Measurements from ENCODE around the gene ALPG.
"Not testable (repeated sequence)": the region's sequence is repeated elsewhere in the genome, so short reads cannot be mapped to it uniquely, and the experiment has no call there.

ALPG gene

GRCh38 chr2:232434563-232435374 is 28.1 kb downstream of the ALPG start:
- no peak for ATAC-seq
- H3K27me3 Mint-ChIP-seq = peaks cover 2% of the 10 kb centered on the region
- no peak overlapping the region for H3K27ac Mint-ChIP-seq
- DNase-seq = no peak
- no peaks in the 10 kb centered on the region for H3K36me3 Mint-ChIP-seq (ENCODE audit: low read depth)
- no peaks in the 10 kb centered on the region for H3K9me3 Mint-ChIP-seq
- no peak overlapping the region for H3K4me3 Mint-ChIP-seq
- no peaks in the 10 kb centered on the region for H3K4me1 Mint-ChIP-seq

GRCh38 chr2:232435375-232435648 is 28.7 kb downstream of the ALPG start:
- no peaks in the 10 kb centered on the region for H3K4me1 Mint-ChIP-seq
- no peak overlapping the region for H3K27ac Mint-ChIP-seq
- no peaks in the 10 kb centered on the region for H3K36me3 Mint-ChIP-seq (ENCODE audit: low read depth)
- H3K9me3 Mint-ChIP-seq = no peaks in the 10 kb centered on the region
- H3K4me3 Mint-ChIP-seq = no peak overlapping the region
- no peak for DNase-seq
- ATAC-seq = no peak
- H3K27me3 Mint-ChIP-seq = no peaks in the 10 kb centered on the region

- no peak overlapping the region for H3K4me3 Mint-ChIP-seq
- ATAC-seq = no peak
- H3K27me3 Mint-ChIP-seq = no peaks in the 10 kb centered on the region
- H3K27ac Mint-ChIP-seq = no peak overlapping the region
- no peak for DNase-seq
- no peaks in the 10 kb centered on the region for H3K9me3 Mint-ChIP-seq
- no peaks in the 10 kb centered on the region for H3K36me3 Mint-ChIP-seq (ENCODE audit: low read depth)
- H3K4me1 Mint-ChIP-seq = no peaks in the 10 kb centered on the region
Observed at GRCh38 chr2:232435805-232436204, 29.2 kb downstream of the ALPG start.

- no peaks in the 10 kb centered on the region for H3K36me3 Mint-ChIP-seq (ENCODE audit: low read depth)
- ATAC-seq = no peak
- H3K27ac Mint-ChIP-seq = no peak overlapping the region
- no peaks in the 10 kb centered on the region for H3K27me3 Mint-ChIP-seq
- DNase-seq = no peak
- H3K9me3 Mint-ChIP-seq = no peaks in the 10 kb centered on the region
- no peak overlapping the region for H3K4me3 Mint-ChIP-seq
- H3K4me1 Mint-ChIP-seq = no peaks in the 10 kb centered on the region
Observed at GRCh38 chr2:232436381-232437194, 29.9 kb downstream of the ALPG start.

- Mint-ChIP-seq H3K27ac (no peak overlapping the region), H3K36me3 (ENCODE audit: low read depth) (no peaks in the 10 kb centered on the region), H3K4me3 (no peak overlapping the region), H3K4me1 (no peaks in the 10 kb centered on the region), H3K9me3 (no peaks in the 10 kb centered on the region), H3K27me3 (no peaks in the 10 kb centered on the region)
- no peak for ATAC-seq
- DNase-seq = no peak
Observed at GRCh38 chr2:232437195-232437571, 30.5 kb downstream of the ALPG start.

GRCh38 chr2:232438091-232438490 is 31.4 kb downstream of the ALPG start:
- no peaks in the 10 kb centered on the region for H3K9me3 Mint-ChIP-seq
- no peaks in the 10 kb centered on the region for H3K36me3 Mint-ChIP-seq (ENCODE audit: low read depth)
- no peak for ATAC-seq
- H3K4me1 Mint-ChIP-seq = no peaks in the 10 kb centered on the region
- no peak overlapping the region for H3K27ac Mint-ChIP-seq
- no peaks in the 10 kb centered on the region for H3K27me3 Mint-ChIP-seq
- H3K4me3 Mint-ChIP-seq = no peak overlapping the region
- DNase-seq = no peak

- Mint-ChIP-seq H3K27me3 (no peaks in the 10 kb centered on the region), H3K36me3 (ENCODE audit: low read depth) (no peaks in the 10 kb centered on the region), H3K4me1 (no peaks in the 10 kb centered on the region), H3K9me3 (no peaks in the 10 kb centered on the region), H3K4me3 (no peak overlapping the region), H3K27ac (no peak overlapping the region)
- peak; percentile 30 for ATAC-seq
- peak; percentile 57 for DNase-seq
Observed at GRCh38 chr2:232438951-232439757, 32.5 kb downstream of the ALPG start.

- H3K4me1 Mint-ChIP-seq = no peaks in the 10 kb centered on the region
- no peak for ATAC-seq
- H3K4me3 Mint-ChIP-seq = no peak overlapping the region
Observed at GRCh38 chr2:232439758-232440135, 33.1 kb downstream of the ALPG start.

GRCh38 chr2:232440220-232441018 is 33.8 kb downstream of the ALPG start:
- not testable (repeated sequence) for H3K4me3 Mint-ChIP-seq; H3K27me3 Mint-ChIP-seq; H3K36me3 Mint-ChIP-seq (ENCODE audit: low read depth); H3K4me1 Mint-ChIP-seq; H3K9me3 Mint-ChIP-seq; H3K27ac Mint-ChIP-seq
- peak; percentile 91 for DNase-seq
- ATAC-seq = peak; percentile 80

More at GRCh38 chr2:232439758-232440135, 33.1 kb downstream of the ALPG start:
- no peaks in the 10 kb centered on the region for H3K9me3 Mint-ChIP-seq
- DNase-seq = no peak
- H3K36me3 Mint-ChIP-seq (ENCODE audit: low read depth) = no peaks in the 10 kb centered on the region
- H3K27ac Mint-ChIP-seq = no peak overlapping the region
- H3K27me3 Mint-ChIP-seq = no peaks in the 10 kb centered on the region

GRCh38 chr2:232441147-232441651 is 34.6 kb downstream of the ALPG start:
- H3K36me3 Mint-ChIP-seq (ENCODE audit: low read depth) = no peaks in the 10 kb centered on the region
- H3K9me3 Mint-ChIP-seq = no peaks in the 10 kb centered on the region
- DNase-seq (no peak), ATAC-seq (no peak)
- H3K27ac Mint-ChIP-seq = no peak overlapping the region
- H3K4me1 Mint-ChIP-seq = no peaks in the 10 kb centered on the region
- no peak overlapping the region for H3K4me3 Mint-ChIP-seq
- no peaks in the 10 kb centered on the region for H3K27me3 Mint-ChIP-seq

- H3K36me3 Mint-ChIP-seq (ENCODE audit: low read depth); DNase-seq; ATAC-seq; H3K4me1 Mint-ChIP-seq; H3K27ac Mint-ChIP-seq; H3K4me3 Mint-ChIP-seq; H3K27me3 Mint-ChIP-seq; H3K9me3 Mint-ChIP-seq: not testable (repeated sequence)
Observed at GRCh38 chr2:232441922-232442321, 35.3 kb downstream of the ALPG start.

GRCh38 chr2:232442431-232442830 is 35.8 kb downstream of the ALPG start:
- DNase-seq; H3K9me3 Mint-ChIP-seq; H3K36me3 Mint-ChIP-seq (ENCODE audit: low read depth); H3K27ac Mint-ChIP-seq; H3K4me3 Mint-ChIP-seq; ATAC-seq; H3K4me1 Mint-ChIP-seq; H3K27me3 Mint-ChIP-seq: not testable (repeated sequence)

GRCh38 chr2:232443047-232443446 is 36.4 kb downstream of the ALPG start:
- H3K27me3 Mint-ChIP-seq; ATAC-seq; H3K9me3 Mint-ChIP-seq; H3K4me3 Mint-ChIP-seq; H3K4me1 Mint-ChIP-seq; DNase-seq; H3K27ac Mint-ChIP-seq; H3K36me3 Mint-ChIP-seq (ENCODE audit: low read depth): not testable (repeated sequence)

Measured in activated naive CD8-positive, alpha-beta T cell treated with anti-CD3 and anti-CD28 coated beads, Interleukin-2, amount 50 U/mL, for 24 hours (primary cell).